ENCODE measurements around the gene MTSS2.
"Not testable (repeated sequence)": the region's sequence is repeated elsewhere in the genome, so short reads cannot be mapped to it uniquely, and the experiment has no call there.

The MTSS2 gene

DNA sequence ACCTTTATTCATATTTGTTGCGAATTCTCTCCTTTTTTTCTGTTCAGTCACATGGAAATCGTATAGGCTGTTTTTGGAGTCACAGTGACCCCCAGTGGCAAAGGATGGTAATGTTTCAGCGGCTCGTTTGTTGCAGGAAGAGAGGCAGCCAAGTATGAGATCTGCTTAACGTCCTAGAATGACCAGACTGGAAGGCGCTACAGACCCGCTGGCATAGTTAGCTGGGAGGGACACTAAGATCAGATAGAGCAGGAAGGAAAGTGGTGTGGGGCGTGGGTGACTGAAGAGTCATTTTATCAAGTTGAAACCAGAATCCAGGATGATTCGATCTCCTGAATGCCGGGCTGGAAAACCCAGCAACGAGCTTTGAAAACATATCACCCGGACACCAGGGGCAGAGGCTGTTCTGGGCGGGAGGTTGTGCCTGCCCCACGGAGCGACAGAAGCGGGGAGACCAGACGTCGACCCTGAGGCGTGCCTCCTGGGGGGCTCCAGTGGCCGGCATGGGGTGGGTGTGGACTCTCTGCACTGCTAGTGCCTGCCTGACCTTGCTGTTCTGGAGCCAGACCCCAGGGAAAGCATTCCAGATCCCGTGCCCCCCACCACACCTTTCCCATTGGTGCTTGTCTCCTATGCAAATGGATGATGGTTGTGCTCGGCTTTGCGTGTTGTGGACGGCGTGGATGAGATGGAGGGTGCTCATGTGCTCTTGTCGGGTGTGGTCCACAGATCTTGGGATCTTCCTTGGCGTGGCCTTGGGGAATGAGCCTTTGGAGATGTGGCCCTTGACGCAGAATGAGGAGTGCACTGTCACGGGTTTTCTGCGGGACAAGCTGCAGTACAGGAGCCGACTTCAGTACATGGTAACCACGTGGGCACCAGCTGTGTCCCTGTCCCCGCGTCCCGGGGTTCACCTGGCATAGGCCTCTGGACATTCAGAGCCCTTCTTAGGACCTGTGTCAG lies 31.8 kb downstream of the MTSS2 start:
- peak; percentile 65 for DNase-seq (ENCODE audit: low read depth)

DNA sequence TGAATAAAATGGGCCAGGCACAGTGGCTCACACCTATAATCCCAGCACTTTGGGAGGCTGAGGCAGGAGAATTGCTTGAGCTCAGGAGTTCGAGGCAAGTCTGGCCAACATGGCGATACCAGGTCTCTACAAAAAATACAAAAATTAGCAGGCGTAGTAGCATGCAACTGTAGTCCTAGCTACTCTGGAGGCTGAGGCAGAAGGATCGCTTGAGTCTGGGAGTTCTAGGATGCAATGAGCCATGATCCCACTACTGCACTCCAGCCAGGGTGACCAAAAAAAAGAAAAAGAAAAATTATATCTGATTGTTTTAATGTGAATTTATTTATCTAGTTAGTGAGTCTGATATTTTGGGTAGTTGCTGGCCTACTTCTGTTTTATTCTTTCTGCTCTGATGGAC lies 32.4 kb downstream of the MTSS2 start:
- no peak for DNase-seq (ENCODE audit: low read depth)

DNA sequence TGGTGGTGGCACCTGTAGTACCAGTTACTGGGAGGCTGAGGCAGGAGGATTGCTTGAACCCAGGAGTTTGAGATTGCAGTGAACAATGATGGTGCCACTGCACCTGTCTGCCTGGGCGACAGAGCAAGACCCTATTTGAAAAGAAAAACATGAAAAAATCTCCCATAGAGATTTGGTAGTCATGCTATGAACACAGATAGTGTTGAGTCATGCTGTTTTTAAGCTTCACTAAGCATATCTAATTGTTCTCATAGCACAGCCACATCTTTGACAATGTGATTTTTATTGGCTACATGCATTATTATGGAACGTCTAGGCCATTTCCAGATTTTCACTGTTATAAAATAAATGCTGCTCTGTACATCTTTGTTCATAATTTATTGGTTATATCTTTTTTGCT lies 33.5 kb downstream of the MTSS2 start:
- no peak for DNase-seq (ENCODE audit: low read depth)

DNA sequence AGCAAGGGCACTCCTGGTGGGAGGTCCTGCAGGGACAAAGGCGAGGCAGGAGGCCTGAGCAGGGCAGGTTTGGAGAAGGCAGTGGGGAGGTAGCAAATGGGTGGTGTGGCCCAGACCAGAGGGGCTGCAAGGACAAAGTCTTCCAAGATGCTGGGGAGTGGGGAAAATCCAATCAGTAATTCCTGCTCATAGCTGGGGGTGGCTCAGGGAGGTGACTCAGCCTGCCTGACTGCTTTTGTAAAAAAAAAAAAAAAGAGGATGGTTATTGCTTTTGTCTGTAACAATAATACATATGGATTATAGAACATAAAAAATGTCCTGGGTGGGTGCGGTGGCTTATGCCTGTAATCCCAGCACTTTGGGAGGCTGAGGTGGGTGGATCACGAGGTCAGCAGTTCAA lies 34.3 kb downstream of the MTSS2 start:
- no peak for DNase-seq (ENCODE audit: low read depth)

DNA sequence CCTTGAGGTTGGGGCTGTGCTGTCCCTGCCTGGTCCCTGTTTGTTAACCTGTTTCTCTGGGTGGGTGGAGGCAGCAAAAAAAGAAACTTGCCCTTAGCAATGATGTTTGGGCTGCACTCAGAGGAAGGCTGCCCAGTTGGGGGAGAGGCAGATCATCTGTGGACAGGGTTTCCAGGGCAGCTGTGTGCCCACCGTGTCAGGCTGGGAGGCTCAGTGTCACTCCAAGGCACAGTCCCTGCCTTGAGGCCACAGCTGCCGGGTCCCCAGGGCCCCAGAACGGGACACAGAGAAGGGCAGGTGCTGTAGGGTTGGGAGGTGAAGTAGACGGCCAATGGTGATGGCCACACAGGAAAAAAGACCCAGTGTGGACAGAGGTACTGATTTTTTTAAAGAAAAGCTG lies 35.6 kb downstream of the MTSS2 start:
- no peak for DNase-seq (ENCODE audit: low read depth)

DNA sequence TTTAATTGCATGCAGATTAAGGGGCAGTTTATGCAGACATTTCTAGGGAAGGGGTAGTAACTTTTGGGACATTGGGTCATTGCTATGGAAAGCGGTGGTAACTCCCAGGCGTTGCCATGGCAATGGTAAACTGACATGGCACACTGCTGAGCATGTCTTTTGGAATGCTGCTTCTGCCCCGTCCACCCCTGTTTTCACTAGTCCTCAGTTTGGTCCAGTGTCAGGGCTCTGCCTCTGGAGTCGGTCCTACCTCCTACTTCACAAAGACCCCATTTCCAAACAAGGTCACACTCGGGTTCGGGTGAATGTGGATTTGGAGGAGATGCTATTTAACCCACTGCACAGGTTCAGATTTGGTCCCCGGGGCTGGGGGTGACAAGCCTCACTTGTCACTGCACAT lies 36.6 kb downstream of the MTSS2 start:
- DNase-seq (ENCODE audit: low read depth), result no peak

DNA sequence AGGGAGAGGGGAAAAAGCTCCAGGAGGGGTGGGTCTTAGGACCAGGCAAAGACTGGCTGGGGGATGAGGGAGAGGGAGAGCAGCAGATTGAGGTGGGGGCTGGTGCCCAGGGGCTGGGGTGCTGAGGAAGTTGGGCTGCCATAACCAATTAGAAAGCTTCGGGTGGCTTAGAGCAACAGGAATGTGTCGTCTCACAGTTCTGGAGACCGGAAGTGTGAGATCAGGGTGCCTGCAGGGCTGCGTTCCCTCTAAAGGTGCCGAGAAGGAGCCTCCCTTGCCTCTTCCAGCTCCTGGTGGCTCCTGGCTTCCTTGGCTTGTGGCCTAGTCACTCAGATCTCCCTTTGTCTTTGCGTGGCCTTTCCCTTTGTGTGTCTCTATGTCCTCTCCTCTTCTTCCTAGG lies 37.2 kb downstream of the MTSS2 start:
- DNase-seq (ENCODE audit: low read depth), result no peak

DNA sequence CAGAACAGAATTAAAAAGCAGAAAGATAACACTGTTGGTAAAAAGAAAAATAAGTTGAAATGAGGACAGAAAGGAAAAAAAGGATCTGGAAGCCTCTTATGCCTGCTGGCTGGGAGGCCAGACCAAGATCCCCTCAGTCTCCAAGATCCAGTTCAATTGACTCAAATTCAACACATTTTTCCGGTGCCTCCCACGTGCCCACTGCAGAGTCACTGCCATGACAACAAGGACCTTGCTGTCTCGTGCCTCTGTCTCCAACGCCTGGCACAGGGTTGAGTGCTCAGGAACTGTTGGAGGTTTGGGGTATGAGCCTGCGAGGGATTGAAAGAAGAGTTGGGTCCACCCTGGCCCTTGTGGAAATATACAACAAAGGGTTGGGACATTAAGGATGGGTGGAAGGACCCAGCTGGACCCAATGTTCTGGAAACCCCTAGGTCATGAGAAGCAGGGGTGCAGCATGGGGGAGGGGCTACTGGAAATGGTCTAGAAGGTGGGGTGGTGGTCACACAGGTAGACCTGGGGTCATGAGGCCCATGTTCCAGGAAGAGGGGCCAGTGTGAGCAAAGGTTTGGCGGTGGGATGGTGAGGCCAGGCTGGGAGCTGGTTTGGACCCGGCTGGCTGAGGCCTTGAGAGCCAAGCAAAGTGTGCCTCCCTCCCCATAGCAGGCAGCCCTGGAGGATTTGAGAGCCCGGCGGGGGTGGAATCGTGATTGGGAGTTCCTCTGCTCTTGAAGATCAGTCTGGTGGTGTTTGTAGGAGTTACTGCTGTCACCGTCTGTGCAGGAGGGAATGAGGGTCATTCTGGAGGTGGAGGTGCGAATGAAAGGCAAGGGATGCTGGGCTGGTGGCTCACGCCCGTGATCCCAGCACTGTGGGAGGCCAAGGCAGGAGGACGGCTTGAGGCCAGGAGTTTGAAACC lies 38.2 kb downstream of the MTSS2 start:
- no peak for DNase-seq (ENCODE audit: low read depth)

DNA sequence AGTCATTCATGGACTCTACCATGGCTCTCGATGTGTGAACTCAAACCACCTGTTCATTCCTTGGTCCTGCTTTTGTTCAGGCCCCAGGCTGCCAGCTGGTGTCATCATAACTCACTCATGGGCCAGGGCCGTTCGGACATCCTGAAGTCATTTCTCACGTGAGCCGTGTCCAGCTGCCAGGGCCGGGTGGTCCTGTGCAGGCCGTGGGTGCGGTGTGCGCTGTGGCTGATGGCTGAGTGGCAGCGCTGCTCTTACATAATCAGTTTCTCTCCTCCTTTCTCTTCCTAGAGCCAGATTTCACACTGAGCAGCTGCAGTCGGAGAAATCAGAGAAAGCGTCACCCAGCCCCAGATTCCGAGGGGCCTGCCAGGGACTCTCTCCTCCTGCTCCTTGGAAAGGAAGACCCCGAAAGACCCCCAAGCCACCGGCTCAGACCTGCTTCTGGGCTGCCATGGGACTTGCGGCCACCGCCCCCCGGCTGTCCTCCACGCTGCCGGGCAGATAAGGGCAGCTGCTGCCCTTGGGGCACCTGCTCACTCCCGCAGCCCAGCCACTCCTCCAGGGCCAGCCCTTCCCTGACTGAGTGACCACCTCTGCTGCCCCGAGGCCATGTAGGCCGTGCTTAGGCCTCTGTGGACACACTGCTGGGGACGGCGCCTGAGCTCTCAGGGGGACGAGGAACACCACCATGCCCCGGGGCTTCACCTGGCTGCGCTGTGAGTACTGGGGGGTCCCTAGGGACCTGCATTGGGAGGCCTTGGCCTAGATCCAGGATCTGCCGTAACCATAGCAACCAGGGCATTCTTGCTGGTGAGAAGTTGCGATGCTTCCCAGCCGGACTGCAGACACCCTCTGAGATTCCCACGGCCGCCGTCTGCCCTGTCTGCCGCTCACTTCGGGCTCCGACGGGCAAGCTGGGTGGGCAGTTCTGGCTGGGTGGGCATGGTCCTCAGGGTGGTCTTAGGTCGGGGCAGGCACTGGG lies 39.3 kb downstream of the MTSS2 start, which contains the start of gene IL34:
Gene IL34, plus strand, starts transcription at position 300 of the 982 bp plus-strand sequence. Its CDS starts 389 bp downstream, at position 689.
- no peak for DNase-seq (ENCODE audit: low read depth)

DNA sequence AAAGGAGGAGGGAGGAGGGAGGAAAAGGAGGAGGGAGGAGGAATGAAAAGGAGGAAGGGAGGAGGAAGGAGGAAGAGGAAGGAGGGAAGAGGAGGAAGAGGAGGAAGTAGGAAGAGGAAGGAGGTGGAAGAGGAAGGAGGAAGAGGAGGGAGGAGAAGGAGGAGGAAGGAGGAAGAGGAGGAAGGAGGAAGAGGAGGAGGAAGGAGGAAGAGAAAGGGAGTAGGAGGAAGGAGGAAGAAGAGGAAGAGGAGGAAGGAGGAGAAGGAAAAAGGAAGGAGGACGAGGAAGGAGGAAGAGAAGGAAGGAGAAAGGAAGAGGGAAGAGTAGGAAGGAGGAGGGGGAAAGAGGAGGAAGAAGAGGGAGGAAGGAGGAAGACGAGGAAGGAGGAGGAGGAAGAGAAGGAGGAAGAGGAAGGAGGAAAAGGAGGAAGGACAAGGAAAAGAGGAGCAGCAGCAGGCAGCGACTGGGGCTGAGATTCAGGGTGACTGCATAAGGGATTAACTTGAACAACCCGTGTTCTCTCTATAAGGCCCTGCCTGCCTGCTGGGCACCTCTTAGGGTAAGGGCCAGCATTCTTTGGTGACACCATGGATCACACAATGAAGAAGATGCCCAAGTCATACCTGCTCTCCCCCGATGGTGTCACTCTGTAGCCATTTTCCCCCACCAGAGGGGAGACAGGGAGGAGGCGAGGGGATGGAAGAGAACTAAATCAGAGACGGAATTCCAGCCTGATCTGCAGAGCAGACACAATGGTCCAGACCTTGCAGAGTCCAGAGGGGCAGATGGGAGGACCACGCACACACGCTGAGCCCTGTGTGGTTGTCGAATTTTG lies 40.9 kb downstream of the MTSS2 start:
- DNase-seq (ENCODE audit: low read depth), result no peak

DNA sequence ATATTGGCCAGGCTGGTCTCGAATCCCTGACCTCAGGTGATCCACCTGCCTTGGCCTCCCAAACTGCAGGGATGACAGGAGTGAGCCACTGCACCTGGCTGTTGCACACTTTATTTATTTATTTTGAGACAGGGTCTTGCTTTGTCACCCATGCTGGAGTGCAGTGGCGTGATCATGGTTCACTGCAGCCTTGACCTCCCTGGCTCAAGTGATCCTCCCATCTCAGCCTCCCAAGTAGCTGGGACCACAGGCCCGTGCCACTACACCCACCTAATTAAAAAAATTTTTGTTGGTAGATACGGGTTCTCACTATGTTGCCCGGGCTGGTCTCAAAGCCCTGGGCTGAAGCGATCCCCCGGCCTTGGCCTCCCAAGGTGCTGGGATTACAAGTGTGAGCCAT lies 42.6 kb downstream of the MTSS2 start:
- DNase-seq (ENCODE audit: low read depth), result not testable (repeated sequence)

DNA sequence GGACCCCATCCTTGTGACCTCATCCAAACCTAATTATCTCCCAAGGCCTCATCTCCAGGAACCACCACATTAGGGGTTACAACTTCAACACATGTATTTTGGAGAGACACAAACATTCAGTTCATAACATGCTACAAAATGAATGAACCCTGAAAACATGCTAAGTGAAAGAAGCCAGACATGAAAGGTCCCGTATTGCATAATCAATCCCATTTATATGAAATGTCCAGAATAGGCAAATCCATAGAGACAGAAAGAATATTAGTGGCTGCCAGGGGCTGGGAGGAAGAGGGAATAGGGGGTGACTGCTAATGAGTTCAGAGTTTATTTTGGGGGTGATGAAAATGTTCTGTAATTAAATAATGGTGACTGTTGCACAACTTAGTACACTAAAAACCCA lies 43.2 kb downstream of the MTSS2 start:
- DNase-seq (ENCODE audit: low read depth), result no peak

DNA sequence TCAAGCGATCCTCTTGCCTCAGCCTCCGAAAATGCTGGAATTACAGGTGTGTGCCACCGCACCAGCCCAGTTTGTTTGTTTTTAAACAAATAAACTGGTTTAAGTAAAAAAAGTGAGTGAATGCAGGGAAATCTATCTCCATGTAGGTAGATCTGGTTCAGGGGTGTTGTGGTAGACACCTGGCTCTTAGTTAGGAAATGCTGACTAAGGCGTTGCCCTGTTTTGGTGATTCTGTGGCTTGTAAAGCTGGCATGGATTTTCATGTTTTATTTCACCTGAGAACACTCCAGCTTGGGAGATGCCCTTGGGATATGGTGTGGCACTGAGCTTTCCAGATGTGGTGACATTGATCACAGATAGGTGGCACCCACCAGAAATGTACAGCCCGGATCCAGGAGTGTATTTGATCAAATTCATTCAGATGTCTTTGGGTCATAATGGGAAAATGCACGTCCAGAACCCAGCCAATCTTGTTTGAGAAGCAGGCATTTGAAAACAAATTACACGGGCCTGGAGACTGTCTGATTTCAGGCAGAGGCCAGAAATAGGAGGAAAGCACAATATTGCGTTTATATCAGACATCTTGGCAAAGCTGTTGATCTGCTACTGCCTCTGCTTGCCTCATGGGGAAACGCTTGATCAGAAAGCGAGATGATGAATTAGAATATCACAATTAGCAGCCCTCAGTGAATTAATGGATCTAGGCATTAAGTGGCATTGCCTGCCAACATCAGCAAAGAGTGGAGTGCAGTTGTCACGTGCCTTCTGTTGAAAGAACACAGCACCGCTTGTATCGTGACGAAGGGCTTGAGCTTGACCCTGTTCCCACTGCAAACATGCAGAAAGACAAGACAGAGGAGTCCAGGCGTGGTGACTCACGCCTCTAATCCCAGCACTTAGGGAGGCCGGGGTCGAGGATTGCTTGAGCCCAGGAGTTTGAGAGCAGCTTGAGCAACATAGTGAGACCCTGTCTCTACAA lies 46.8 kb downstream of the MTSS2 start:
- no peak for DNase-seq (ENCODE audit: low read depth)

Data from activated gamma-delta T cell treated with anti-CD3 and anti-CD28 coated beads, Interleukin-2, amount 50 U/mL, for 16 hours (primary cell).